ENCODE data around the gene ELFN1. TPM values are rescaled to one million over a fixed set of nuclear protein-coding genes. Genes with fewer than 3 reads are reported as not detected.

The ELFN1 gene
- total RNA-seq, 1 donor = 12.7 TPM

GRCh38 chr7:1640376-1641172 lies 29.5 kb upstream of the ELFN1 start:
- Histone ChIP-seq H3K79me2 (ENCODE audit: insufficient read depth, low read length) (no peaks in the 10 kb centered on the region), H3K4me3 (ENCODE audit: insufficient read depth, low read length) (no peak overlapping the region), H3K27ac (ENCODE audit: low read depth, low read length) (no peak overlapping the region), H4K20me1 (ENCODE audit: insufficient read depth, low read length) (no peaks in the 10 kb centered on the region), H3K9me3 (ENCODE audit: low read depth, low read length) (peaks cover 3% of the 10 kb centered on the region), H3K36me3 (ENCODE audit: insufficient read depth, low read length) (no peaks in the 10 kb centered on the region), H3K4me2 (ENCODE audit: insufficient read depth, low read length) (no peak overlapping the region), H3K4me1 (ENCODE audit: insufficient read depth, low read length) (no peaks in the 10 kb centered on the region), H2AFZ (ENCODE audit: low read length) (no peak overlapping the region), H3K27me3 (ENCODE audit: insufficient read depth, low read length) (peaks cover 8% of the 10 kb centered on the region)
- TF ChIP-seq CTCF (IDR thresholded peaks at IDR 0.05; ENCODE audit: extremely low read depth, low read depth, low read length) = no peak
- peak; percentile 52 for DNase-seq (ENCODE audit: insufficient read length, low spot score, missing footprints)

DNA sequence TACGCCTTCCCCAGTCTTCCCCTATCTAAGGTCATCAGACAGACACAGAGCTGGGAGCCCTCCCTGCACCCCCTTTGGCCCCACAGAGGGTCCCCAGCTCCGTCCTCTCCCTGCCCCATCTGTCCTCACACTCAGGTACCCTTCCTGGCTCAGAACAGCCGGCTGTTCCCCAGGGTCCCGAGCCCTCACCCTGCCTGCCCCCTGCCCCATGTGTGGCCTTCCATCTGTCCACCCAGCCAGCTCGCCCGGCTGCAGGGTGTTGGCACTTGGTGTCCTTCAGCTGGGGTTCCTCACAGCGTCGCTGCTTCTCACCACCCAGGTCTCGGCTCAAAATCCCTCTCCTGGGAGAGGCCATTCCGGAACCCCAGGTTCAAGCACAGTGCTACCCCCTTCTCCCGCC lies 28.9 kb upstream of the ELFN1 start:
- Histone ChIP-seq H3K27ac (ENCODE audit: low read depth, low read length) (no peak overlapping the region), H3K9me3 (ENCODE audit: low read depth, low read length) (peaks cover 3% of the 10 kb centered on the region), H3K36me3 (ENCODE audit: insufficient read depth, low read length) (no peaks in the 10 kb centered on the region), H3K27me3 (ENCODE audit: insufficient read depth, low read length) (peaks cover 9% of the 10 kb centered on the region), H2AFZ (ENCODE audit: low read length) (no peak overlapping the region), H4K20me1 (ENCODE audit: insufficient read depth, low read length) (no peaks in the 10 kb centered on the region), H3K4me2 (ENCODE audit: insufficient read depth, low read length) (no peak overlapping the region), H3K79me2 (ENCODE audit: insufficient read depth, low read length) (no peaks in the 10 kb centered on the region), H3K4me3 (ENCODE audit: insufficient read depth, low read length) (no peak overlapping the region), H3K4me1 (ENCODE audit: insufficient read depth, low read length) (no peaks in the 10 kb centered on the region)
- peak; percentile 61 for DNase-seq (ENCODE audit: insufficient read length, low spot score, missing footprints)
- TF ChIP-seq CTCF (IDR thresholded peaks at IDR 0.05; ENCODE audit: extremely low read depth, low read depth, low read length) = no peak

GRCh38 chr7:1641661-1642260 lies 28.3 kb upstream of the ELFN1 start:
- Histone ChIP-seq H3K27ac (ENCODE audit: low read depth, low read length) (no peak overlapping the region), H3K9me3 (ENCODE audit: low read depth, low read length) (peaks cover 3% of the 10 kb centered on the region), H3K36me3 (ENCODE audit: insufficient read depth, low read length) (no peaks in the 10 kb centered on the region), H3K27me3 (ENCODE audit: insufficient read depth, low read length) (peaks cover 14% of the 10 kb centered on the region), H3K4me2 (ENCODE audit: insufficient read depth, low read length) (no peak overlapping the region), H3K79me2 (ENCODE audit: insufficient read depth, low read length) (no peaks in the 10 kb centered on the region), H4K20me1 (ENCODE audit: insufficient read depth, low read length) (no peaks in the 10 kb centered on the region), H3K4me3 (ENCODE audit: insufficient read depth, low read length) (no peak overlapping the region), H2AFZ (ENCODE audit: low read length) (no peak overlapping the region), H3K4me1 (ENCODE audit: insufficient read depth, low read length) (no peaks in the 10 kb centered on the region)
- no peak for TF ChIP-seq CTCF (IDR thresholded peaks at IDR 0.05; ENCODE audit: extremely low read depth, low read depth, low read length)
- DNase-seq (ENCODE audit: insufficient read length, low spot score, missing footprints) = peak; percentile 64

DNA sequence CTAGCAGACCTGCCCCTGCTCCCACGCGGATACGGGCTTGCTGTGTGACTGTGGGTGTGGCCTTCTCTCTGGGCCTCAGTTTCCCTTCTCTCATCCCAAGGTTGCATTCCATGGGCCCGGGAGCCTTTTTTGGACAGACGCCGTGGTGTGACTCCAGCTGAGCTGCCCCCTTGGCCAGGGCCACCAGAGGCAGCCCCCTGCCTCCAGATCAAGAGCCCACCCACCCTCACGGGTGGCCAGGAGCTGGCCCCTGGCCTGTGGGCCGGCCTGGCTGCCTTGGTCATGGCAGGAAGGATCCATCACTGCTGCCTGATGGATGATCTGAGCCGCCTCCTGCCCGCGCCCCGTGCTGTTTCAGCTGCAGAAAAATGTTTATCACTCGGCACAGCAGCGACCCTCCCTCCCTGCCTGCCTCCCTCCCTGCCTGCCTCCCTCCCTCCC lies 27.8 kb upstream of the ELFN1 start:
- no peaks in the 10 kb centered on the region for H3K36me3 ChIP-seq (ENCODE audit: insufficient read depth, low read length)
- H2AFZ ChIP-seq (ENCODE audit: low read length) = no peak overlapping the region
- DNase-seq (ENCODE audit: insufficient read length, low spot score, missing footprints) = peak; percentile 14
- H3K27me3 ChIP-seq (ENCODE audit: insufficient read depth, low read length) = peaks cover 20% of the 10 kb centered on the region
- peaks cover under 1% of the 10 kb centered on the region for H3K9me3 ChIP-seq (ENCODE audit: low read depth, low read length)
- H3K4me2 ChIP-seq (ENCODE audit: insufficient read depth, low read length) = no peak overlapping the region
- H3K27ac ChIP-seq (ENCODE audit: low read depth, low read length) = no peak overlapping the region
- no peaks in the 10 kb centered on the region for H4K20me1 ChIP-seq (ENCODE audit: insufficient read depth, low read length)
- H3K79me2 ChIP-seq (ENCODE audit: insufficient read depth, low read length) = no peaks in the 10 kb centered on the region
- no peak for TF ChIP-seq CTCF (IDR thresholded peaks at IDR 0.05; ENCODE audit: extremely low read depth, low read depth, low read length)
- no peaks in the 10 kb centered on the region for H3K4me1 ChIP-seq (ENCODE audit: insufficient read depth, low read length)
- no peak overlapping the region for H3K4me3 ChIP-seq (ENCODE audit: insufficient read depth, low read length)

Measured in osteoblast (primary cell).